Mesenchymal stem cell (in vitro differentiated cells and primary cell): ENCODE results near the gene DAW1.

ENCODE experiments used
- DNase-seq: peaks from one replicate; pipeline ENCODE4 v3.0.0-alpha.2; 2013
- H2AFZ ChIP-seq: one replicate; pipeline ENCODE4 v1.6.1; 2013; ENCODE audit warnings: low read depth, mild to moderate bottlenecking, control low read depth, inconsistent platforms, low read length, moderate library complexity
- H2AK5ac ChIP-seq: 2 replicates; pipeline ENCODE4 v1.6.1; 2013; ENCODE audit warnings: low read length, moderate library complexity, mild to moderate bottlenecking, inconsistent platforms; ENCODE audit not compliant: severe bottlenecking
- H2BK120ac ChIP-seq: one replicate; pipeline ENCODE4 v1.6.1; 2013; ENCODE audit warnings: low read depth, mild to moderate bottlenecking, inconsistent platforms, low read length, moderate library complexity
- H2BK12ac ChIP-seq, 2 experiments: one replicate each; pipeline ENCODE4 v1.6.1; 2013; ENCODE audit warnings: inconsistent platforms in 2 of 2, low read length in 2 of 2, mild to moderate bottlenecking in 2 of 2, moderate library complexity in 2 of 2, control low read depth in 1 of 2
- H2BK15ac ChIP-seq: one replicate; pipeline ENCODE4 v1.6.1; 2013; ENCODE audit warnings: mild to moderate bottlenecking, low read depth, inconsistent platforms; ENCODE audit not compliant: poor library complexity, severe bottlenecking
- H2BK5ac ChIP-seq: 2 replicates; pipeline ENCODE4 v1.6.1; 2013; ENCODE audit warnings: low read depth, mild to moderate bottlenecking, low read length, control low read depth, inconsistent platforms; ENCODE audit not compliant: poor library complexity, severe bottlenecking
- H3K14ac ChIP-seq, 2 experiments: one replicate each; pipeline ENCODE4 v1.6.1; 2013; ENCODE audit warnings: inconsistent platforms in 2 of 2, low read length in 2 of 2, control low read depth in 1 of 2, mild to moderate bottlenecking in 1 of 2, moderate library complexity in 1 of 2
- H3K18ac ChIP-seq, 2 experiments: one replicate each; pipeline ENCODE4 v1.6.1; 2013; ENCODE audit warnings: inconsistent platforms in 2 of 2, low read length in 2 of 2, control low read depth in 1 of 2, low read depth in 1 of 2, mild to moderate bottlenecking in 1 of 2
- H3K23ac ChIP-seq, 2 experiments: one replicate each; pipeline ENCODE4 v1.6.1; 2013; ENCODE audit warnings: inconsistent platforms in 2 of 2, low read length in 2 of 2, mild to moderate bottlenecking in 2 of 2, moderate library complexity in 2 of 2, control low read depth in 1 of 2
- H3K27ac ChIP-seq: 2 replicates; pipeline ENCODE4 v1.5.1; 2013; ENCODE audit warnings: mild to moderate bottlenecking, moderate library complexity, low read length, control low read depth, inconsistent platforms; ENCODE audit not compliant: poor library complexity, severe bottlenecking
- H3K27me3 ChIP-seq, 2 experiments: 2 replicates each; pipeline versions ENCODE4 v1.6.1 to v1.7.0; 2013; ENCODE audit warnings: low read length in 2 of 2, mild to moderate bottlenecking in 2 of 2, moderate library complexity in 2 of 2, control low read depth in 1 of 2, inconsistent platforms in 1 of 2; ENCODE audit not compliant: control insufficient read depth in 1 of 2, insufficient read depth in 1 of 2
- H3K36me3 ChIP-seq, 2 experiments: 2 replicates each; pipeline versions ENCODE4 v1.6.1 to v1.7.0; 2013; ENCODE audit warnings: low read length in 2 of 2, control low read depth in 1 of 2, inconsistent platforms in 1 of 2, low read depth in 1 of 2, mild to moderate bottlenecking in 1 of 2; ENCODE audit not compliant: insufficient read depth in 2 of 2, control insufficient read depth in 1 of 2
- H3K4ac ChIP-seq, 2 experiments: one replicate each; pipeline ENCODE4 v1.6.1; 2013; ENCODE audit warnings: inconsistent platforms in 2 of 2, low read length in 2 of 2, mild to moderate bottlenecking in 2 of 2, moderate library complexity in 2 of 2, control low read depth in 1 of 2, low read depth in 1 of 2
- H3K4me1 ChIP-seq: 2 replicates; pipeline ENCODE4 v1.6.1; 2013; ENCODE audit warnings: low read depth, low read length, control low read depth; ENCODE audit not compliant: control insufficient read depth, insufficient read depth
- H3K4me2 ChIP-seq: 2 replicates; pipeline ENCODE4 v1.6.1; 2013; ENCODE audit warnings: low read length, mild to moderate bottlenecking, inconsistent platforms; ENCODE audit not compliant: poor library complexity, severe bottlenecking
- H3K4me3 ChIP-seq, 2 experiments: 2 replicates each; pipeline versions ENCODE4 v1.5.1 to v1.7.0; 2013; ENCODE audit warnings: low read length in 2 of 2, mild to moderate bottlenecking in 2 of 2, control low read depth in 1 of 2, low read depth in 1 of 2; ENCODE audit not compliant: insufficient read depth in 1 of 2
- H3K79me1 ChIP-seq: replicated peaks from 2 replicates; pipeline ENCODE4 v1.6.1; 2013; ENCODE audit warnings: mild to moderate bottlenecking, control low read depth, low read length, inconsistent platforms; ENCODE audit not compliant: poor library complexity, severe bottlenecking
- H3K9ac ChIP-seq: 2 replicates; pipeline ENCODE4 v1.7.0; 2013; ENCODE audit warnings: mild to moderate bottlenecking, low read length, moderate library complexity
- H3K9me3 ChIP-seq: 2 replicates; pipeline ENCODE4 v1.7.0; 2013; ENCODE audit warnings: mild to moderate bottlenecking, low read length; ENCODE audit not compliant: control insufficient read depth
- H4K8ac ChIP-seq: one replicate; pipeline ENCODE4 v1.6.1; 2013; ENCODE audit warnings: inconsistent platforms, mild to moderate bottlenecking, low read length, moderate library complexity
- H4K91ac ChIP-seq: one replicate; pipeline ENCODE4 v1.6.1; 2013; ENCODE audit warnings: mild to moderate bottlenecking, low read length, inconsistent platforms
- WGBS: methylation state at CpG from one replicate; pipeline ENCODE4 v1.1.7; 2013; ENCODE audit warnings: mixed read lengths; 5-methylcytosine and 5-hydroxymethylcytosine counted together

Gene DAW1

GRCh38 chr2:227860221-227860641 is 11.2 kb upstream of the DAW1 start:
- 91% methylated on average over 6 of the region's 6 CpGs for WGBS
- no peak overlapping the region for H2BK120ac ChIP-seq
- H3K9me3 ChIP-seq, result no peaks in the 10 kb centered on the region
- DNase-seq, result no peak
- H2BK5ac ChIP-seq, result no peak overlapping the region
- H2BK15ac ChIP-seq, result no peak overlapping the region
- no peak overlapping the region for H4K8ac ChIP-seq
- no peaks in the 10 kb centered on the region for H3K36me3 ChIP-seq
- H2AK5ac ChIP-seq, result peak overlapping the region; percentile 51
- no peak overlapping the region for H3K23ac ChIP-seq
- H3K4me1 ChIP-seq, result peaks cover 10% of the 10 kb centered on the region
- H2BK12ac ChIP-seq, result no peak overlapping the region
- peak overlapping the region; percentile 1 for H3K9ac ChIP-seq
- H3K27me3 ChIP-seq, result no peaks in the 10 kb centered on the region
- no peak overlapping the region for H2AFZ ChIP-seq
- peak overlapping the region in 1 of 2 experiments; percentile 22 for H3K18ac ChIP-seq
- H3K4me2 ChIP-seq, result no peak overlapping the region
- no peak overlapping the region for H3K4me3 ChIP-seq
- peak overlapping the region in 1 of 2 experiments; percentile 84 for H3K14ac ChIP-seq
- H3K79me1 ChIP-seq, result no peaks in the 10 kb centered on the region
- no peak overlapping the region for H4K91ac ChIP-seq
- H3K27ac ChIP-seq, result no peak overlapping the region
- H3K4ac ChIP-seq, result no peak overlapping the region

- WGBS, result 91% methylated on average over 2 of the region's 2 CpGs
- Histone ChIP-seq H2BK120ac (no peak overlapping the region), H4K91ac (no peak overlapping the region), H3K4me2 (no peak overlapping the region), H3K79me1 (no peaks in the 10 kb centered on the region), H2BK5ac (no peak overlapping the region), H3K18ac (no peak overlapping the region), H3K36me3 (no peaks in the 10 kb centered on the region), H3K4me3 (no peak overlapping the region), H2BK12ac (no peak overlapping the region), H3K4ac (no peak overlapping the region), H4K8ac (no peak overlapping the region), H3K9me3 (no peaks in the 10 kb centered on the region), H2AK5ac (no peak overlapping the region), H3K14ac (no peak overlapping the region), H3K4me1 (peaks cover 10% of the 10 kb centered on the region), H3K27me3 (no peaks in the 10 kb centered on the region), H2AFZ (no peak overlapping the region), H3K23ac (no peak overlapping the region), H3K27ac (no peak overlapping the region), H3K9ac (peak overlapping the region; percentile 1), H2BK15ac (no peak overlapping the region)
- no peak for DNase-seq
These were observed 10.4 kb upstream of the DAW1 start for GRCh38 chr2:227861011-227861410.

GRCh38 chr2:227862227-227862740 is 9.1 kb upstream of the DAW1 start:
- Histone ChIP-seq H3K14ac (no peak overlapping the region), H3K9ac (peak overlapping the region; percentile 57), H3K36me3 (no peaks in the 10 kb centered on the region), H3K4me3 (peak overlapping the region in 1 of 2 experiments; percentile 30), H2BK5ac (no peak overlapping the region), H3K18ac (no peak overlapping the region), H2BK15ac (no peak overlapping the region), H4K8ac (no peak overlapping the region), H3K27ac (peak overlapping the region; percentile 76), H3K27me3 (no peaks in the 10 kb centered on the region), H3K4ac (no peak overlapping the region), H3K79me1 (no peaks in the 10 kb centered on the region), H2BK12ac (no peak overlapping the region), H3K4me1 (peaks cover 10% of the 10 kb centered on the region), H2AK5ac (no peak overlapping the region), H3K4me2 (no peak overlapping the region), H2BK120ac (no peak overlapping the region), H2AFZ (no peak overlapping the region), H3K9me3 (no peaks in the 10 kb centered on the region), H3K23ac (no peak overlapping the region), H4K91ac (no peak overlapping the region)
- DNase-seq, result peak; percentile 45
- WGBS, result 7% methylated on average over 2 of the region's 8 CpGs

GRCh38 chr2:227862741-227863588 is 8.5 kb upstream of the DAW1 start:
- no peak overlapping the region for H2BK15ac ChIP-seq
- peak overlapping the region in 1 of 2 experiments; percentile 25 for H3K4ac ChIP-seq
- H2BK120ac ChIP-seq, result no peak overlapping the region
- peak overlapping the region in 1 of 2 experiments; percentile 30 for H3K4me3 ChIP-seq
- H2BK12ac ChIP-seq, result peak overlapping the region in 1 of 2 experiments; percentile 27
- peak overlapping the region; percentile 76 for H3K27ac ChIP-seq
- H4K8ac ChIP-seq, result peak overlapping the region; percentile 60
- H3K9me3 ChIP-seq, result no peaks in the 10 kb centered on the region
- H3K36me3 ChIP-seq, result no peaks in the 10 kb centered on the region
- H3K79me1 ChIP-seq, result no peaks in the 10 kb centered on the region
- H3K23ac ChIP-seq, result peak overlapping the region in 1 of 2 experiments; percentile 66
- DNase-seq, result peak; percentile 89
- peaks cover 10% of the 10 kb centered on the region for H3K4me1 ChIP-seq
- peak overlapping the region; percentile 41 for H4K91ac ChIP-seq
- no peak overlapping the region for H2AFZ ChIP-seq
- WGBS, result 17% methylated on average over 7 of the region's 7 CpGs
- H2AK5ac ChIP-seq, result peak overlapping the region; percentile 71
- peak overlapping the region; percentile 50 for H2BK5ac ChIP-seq
- peak overlapping the region; percentile 57 for H3K9ac ChIP-seq
- no peak overlapping the region for H3K4me2 ChIP-seq
- H3K14ac ChIP-seq, result no peak overlapping the region
- H3K18ac ChIP-seq, result peak overlapping the region; percentile 35 to 88
- H3K27me3 ChIP-seq, result no peaks in the 10 kb centered on the region
